ENCODE data around the gene ZNF343. TPM values are rescaled to one million over a fixed set of nuclear protein-coding genes. Genes with fewer than 3 reads are reported as not detected.
"Not testable (repeated sequence)": the region's sequence is repeated elsewhere in the genome, so short reads cannot be mapped to it uniquely, and the experiment has no call there.

ZNF343 gene
- total and polyA plus RNA-seq, 2 of the 8 experiments (the other 6 are each of a cell fraction or from before 2014, with no cell fraction given): 1.8 to 5.0 TPM

DNA sequence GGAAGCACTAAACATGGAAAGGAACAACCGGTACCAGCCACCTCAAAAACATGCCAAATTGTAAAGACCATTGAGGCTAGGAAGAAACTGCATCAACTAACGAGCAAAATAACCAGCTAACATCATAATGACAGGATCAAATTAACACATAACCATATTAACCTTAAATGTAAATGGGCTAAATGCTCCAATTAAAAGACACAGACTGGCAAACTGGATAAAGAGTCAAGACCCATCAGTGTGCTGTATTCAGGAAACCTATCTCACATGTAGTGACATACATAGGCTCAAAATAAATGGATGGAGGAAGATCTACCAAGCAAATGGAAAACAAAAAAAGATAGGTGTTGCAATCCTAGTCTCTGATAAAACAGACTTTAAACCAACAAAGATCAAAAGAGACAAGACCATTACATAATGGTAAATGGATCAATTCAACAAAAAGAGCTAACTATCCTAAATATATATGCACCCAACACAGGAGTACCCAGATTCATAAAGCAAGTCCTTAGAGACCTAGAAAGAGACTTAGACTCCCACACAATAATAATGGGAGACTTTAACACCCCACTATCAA, 5.8 kb downstream of the ZNF343 start:
- H2AK5ac ChIP-seq (ENCODE audit: low read depth, low read length); H4K20me1 ChIP-seq (replicated peaks in 1 of 2; ENCODE audit: control insufficient read depth in 1 of 2, insufficient read depth in 2 of 2, low read length in 2 of 2); H2BK20ac ChIP-seq (ENCODE audit: low read length); H3K4me3 ChIP-seq (ENCODE audit: extremely low read depth in 1 of 4, insufficient read depth in 2 of 4, low read depth in 3 of 4, low read length in 4 of 4); DNase-seq (ENCODE audit: low read depth in 1 of 2, low spot score in 2 of 2); CTCF ChIA-PET (ENCODE audit: partially characterized antibody); H3K4ac ChIP-seq (replicated peaks; ENCODE audit: insufficient read length, low read depth, low read length); H3K23me2 ChIP-seq (ENCODE audit: low read depth, low read length); H2BK15ac ChIP-seq (ENCODE audit: low read length); H3K9ac ChIP-seq (replicated peaks in 1 of 4; ENCODE audit: extremely low read depth in 1 of 4, low read depth in 3 of 4, low read length in 3 of 4); H2BK5ac ChIP-seq (ENCODE audit: low read depth, low read length); H3K18ac ChIP-seq (ENCODE audit: extremely low read depth, low read length); H3K23ac ChIP-seq (ENCODE audit: insufficient read length); H3K4me2 ChIP-seq (ENCODE audit: insufficient read depth in 1 of 2, low read depth in 2 of 2, low read length in 2 of 2); H2BK120ac ChIP-seq (replicated peaks; ENCODE audit: low read depth, low read length); H3K27me3 ChIP-seq (replicated peaks in 1 of 4; ENCODE audit: control insufficient read depth in 3 of 4, extremely low read depth in 1 of 4, insufficient read depth in 3 of 4, low read length in 3 of 4); H3K9me3 ChIP-seq (ENCODE audit: insufficient read depth in 2 of 2, low read depth in 1 of 2, low read length in 1 of 2); H3K27ac ChIP-seq (ENCODE audit: low read depth, low read length); FAIRE-seq; H4K91ac ChIP-seq (replicated peaks; ENCODE audit: insufficient read length, low read length); H3K36me3 ChIP-seq (ENCODE audit: control insufficient read depth in 2 of 4, insufficient read depth in 4 of 4, low read length in 3 of 4); H3K14ac ChIP-seq (ENCODE audit: insufficient read length); H2AFZ ChIP-seq (ENCODE audit: low read length); H3K79me2 ChIP-seq (ENCODE audit: control insufficient read depth in 1 of 2, insufficient read depth in 2 of 2, low read length in 2 of 2); H4K8ac ChIP-seq (ENCODE audit: extremely low read depth, insufficient read depth, low read length); H3K56ac ChIP-seq (replicated peaks; ENCODE audit: insufficient read length, low read depth, low read length); H3K79me1 ChIP-seq (ENCODE audit: low read depth, low read length); H3K4me1 ChIP-seq (replicated peaks in 1 of 4; ENCODE audit: control insufficient read depth in 3 of 4, insufficient read depth in 4 of 4, low read length in 3 of 4); H2BK12ac ChIP-seq (ENCODE audit: low read depth, low read length); H4K5ac ChIP-seq (ENCODE audit: insufficient read length, low read depth, low read length): not testable (repeated sequence)
- POLR2A ChIA-PET (ENCODE audit: partially characterized antibody): interaction anchor here (0.7 to 2.3 kb wide), 2 partner anchors 33 to 153 kb away, joined by 3 to 4 read pairs; partner anchors contain the start of gene SNRPB
- WGBS, 2 experiments (ENCODE audit: extremely low coverage in 1 of 2, insufficient coverage in 1 of 2, insufficient read length in 1 of 2, insufficient replicate concordance in 2 of 2, low coverage in 1 of 2, low lambda C conversion rate in 2 of 2, missing lambda C conversion rate in 1 of 2): 95% methylated on average over 2 of the region's 2 CpGs; no CpG with 5 or more reads in 1 of the 2 experiments

Data from H1 (cell line).